Stimulated activated CD8-positive, alpha-beta memory T cell treated with anti-CD3 and anti-CD28 coated beads, Interleukin-2, amount 100 ng/mL, for 1 hour (primary cell): Measurements from ENCODE around the gene ST6GALNAC1.

Source experiments
- DNase-seq, 2 donors: peaks; one replicate each; pipeline ENCODE4 v3.0.0-alpha.2; 2020; ENCODE audit warnings: low read depth in 2 of 2

The ST6GALNAC1 gene

GRCh38 chr17:76676629-76677028 lies 33.1 kb upstream of the ST6GALNAC1 start:
- DNase-seq, result no peak

GRCh38 chr17:76675648-76676047 lies 32.1 kb upstream of the ST6GALNAC1 start:
- no peak for DNase-seq

GRCh38 chr17:76674600-76674999 lies 31.0 kb upstream of the ST6GALNAC1 start:
- no peak for DNase-seq

GRCh38 chr17:76673729-76674128 lies 30.2 kb upstream of the ST6GALNAC1 start:
- DNase-seq, result no peak

GRCh38 chr17:76672892-76673291 lies 29.3 kb upstream of the ST6GALNAC1 start:
- DNase-seq, result no peak

GRCh38 chr17:76672270-76672851 lies 28.8 kb upstream of the ST6GALNAC1 start:
- no peak for DNase-seq

- no peak for DNase-seq
Observed at GRCh38 chr17:76671912-76672262, 28.3 kb upstream of the ST6GALNAC1 start.

GRCh38 chr17:76671123-76671911 lies 27.8 kb upstream of the ST6GALNAC1 start:
- peak; percentile 95 to 96 for DNase-seq

GRCh38 chr17:76670718-76671122 lies 27.2 kb upstream of the ST6GALNAC1 start:
- no peak for DNase-seq

GRCh38 chr17:76670020-76670717 lies 26.6 kb upstream of the ST6GALNAC1 start:
- no peak for DNase-seq

- no peak for DNase-seq
Observed at GRCh38 chr17:76667786-76668453, 24.4 kb upstream of the ST6GALNAC1 start.

GRCh38 chr17:76667491-76667755 lies 23.9 kb upstream of the ST6GALNAC1 start:
- DNase-seq, result no peak

GRCh38 chr17:76660656-76661042 lies 17.1 kb upstream of the ST6GALNAC1 start:
- DNase-seq, result no peak

- no peak for DNase-seq
Observed at GRCh38 chr17:76659928-76660655, 16.5 kb upstream of the ST6GALNAC1 start.

GRCh38 chr17:76658242-76658662 lies 14.7 kb upstream of the ST6GALNAC1 start:
- DNase-seq, result no peak

- DNase-seq, result no peak
Observed at GRCh38 chr17:76657505-76658241, 14.1 kb upstream of the ST6GALNAC1 start.

GRCh38 chr17:76654408-76654807 lies 10.9 kb upstream of the ST6GALNAC1 start:
- no peak for DNase-seq

- no peak for DNase-seq
Observed at GRCh38 chr17:76650504-76650903, 6.9 kb upstream of the ST6GALNAC1 start.

GRCh38 chr17:76646712-76647111 lies 3.2 kb upstream of the ST6GALNAC1 start:
- DNase-seq, result no peak

GRCh38 chr17:76645481-76645880 lies 1.9 kb upstream of the ST6GALNAC1 start:
- DNase-seq, result no peak

GRCh38 chr17:76644995-76645394 lies 1.4 kb upstream of the ST6GALNAC1 start:
- no peak for DNase-seq
